ENCODE results near the gene AGAP1.

GRCh38 chr2:235698491-235698890 lies 204.6 kb downstream of the AGAP1 start:
- TF ChIP-seq TAF1 (IDR thresholded peaks at IDR 0.05; ENCODE audit: borderline replicate concordance, insufficient read depth, low read length) (no peak), REST (IDR thresholded peaks at IDR 0.05; ENCODE audit: insufficient read depth in 1 of 2, low read depth in 2 of 2, low read length in 2 of 2) (no peak)
